OCI-LY1 (cell line): ENCODE data around the gene CPSF7.
A peak's percentile ranks its signal among the peaks of the same experiment; 100 is the strongest.
"Not testable (repeated sequence)": the region's sequence is repeated elsewhere in the genome, so short reads cannot be mapped to it uniquely, and the experiment has no call there.

Experiments used
- H2AFZ ChIP-seq: fragments of 200-600 bp; sonication (generic), shearing (Covaris generic); 2 replicates; pipeline ENCODE4 v1.6.0; 2014; ENCODE audit warnings: antibody characterized with exemption, mild to moderate bottlenecking, low read length
- H3F3A ChIP-seq: fragments of 200-600 bp; sonication (generic), shearing (Covaris generic); 2 replicates; pipeline ENCODE4 v1.6.0; 2014; ENCODE audit warnings: mild to moderate bottlenecking, antibody characterized with exemption, low read length, moderate library complexity; ENCODE audit not compliant: insufficient read depth
- H3K27ac ChIP-seq: fragments of 200-600 bp; sonication (generic); 2 replicates; pipeline ENCODE4 v1.5.1; 2014; ENCODE audit warnings: low read length, mixed run types, mild to moderate bottlenecking, low read depth; ENCODE audit not compliant: poor library complexity, severe bottlenecking
- H3K27me3 ChIP-seq: fragments of 200-600 bp; sonication (generic); 2 replicates; pipeline ENCODE4 v1.6.0; 2014; ENCODE audit warnings: antibody characterized with exemption, mild to moderate bottlenecking, low read length, moderate library complexity; ENCODE audit not compliant: insufficient read depth
- H3K36me3 ChIP-seq: fragments of 200-600 bp; sonication (generic); 2 replicates; pipeline ENCODE4 v1.6.1; 2014; ENCODE audit warnings: mild to moderate bottlenecking, antibody characterized with exemption, low read length, moderate library complexity, mixed read lengths; ENCODE audit not compliant: insufficient read depth
- H3K4me1 ChIP-seq: fragments of 200-600 bp; sonication (generic); 2 replicates; pipeline ENCODE4 v1.5.1; 2014; ENCODE audit warnings: mild to moderate bottlenecking, low read length, moderate library complexity; ENCODE audit not compliant: insufficient read depth, severe bottlenecking
- H3K4me2 ChIP-seq: fragments of 200-600 bp; sonication (generic), shearing (Covaris generic); 2 replicates; pipeline ENCODE4 v1.6.1; 2014; ENCODE audit warnings: low read length
- H3K4me3 ChIP-seq: fragments of 200-600 bp; sonication (generic); 2 replicates; pipeline ENCODE4 v1.5.1; 2014; ENCODE audit warnings: low read length, low read depth, mild to moderate bottlenecking, mixed read lengths; ENCODE audit not compliant: poor library complexity, severe bottlenecking
- H3K79me2 ChIP-seq: fragments of 200-600 bp; shearing (Covaris generic); 2 replicates; pipeline ENCODE4 v1.6.1; 2016; ENCODE audit warnings: mixed run types, low read length, mixed read lengths; ENCODE audit not compliant: insufficient read depth
- H3K9ac ChIP-seq: fragments of 200-600 bp; sonication (generic), shearing (Covaris generic); 2 replicates; pipeline ENCODE4 v1.6.1; 2014; ENCODE audit warnings: mild to moderate bottlenecking, low read length, mixed read lengths
- H3K9me2 ChIP-seq: fragments of 200-600 bp; sonication (generic), shearing (Covaris generic); 2 replicates; pipeline ENCODE4 v1.6.1; 2014; ENCODE audit warnings: low read depth, mild to moderate bottlenecking, low read length, mixed read lengths
- H3K9me3 ChIP-seq: fragments of 200-600 bp; shearing (Covaris generic); 2 replicates; pipeline ENCODE4 v1.6.1; 2014; ENCODE audit warnings: low read length, mixed read lengths
- H4K20me1 ChIP-seq: fragments of 200-600 bp; sonication (generic), shearing (Covaris generic); 2 replicates; pipeline ENCODE4 v1.6.0; 2016; ENCODE audit warnings: mild to moderate bottlenecking, low read length; ENCODE audit not compliant: insufficient read depth
- EZH2 ChIP-seq: fragments of 200-600 bp; sonication (generic), shearing (Covaris generic); IDR thresholded peaks from 2 replicates; pipeline ENCODE4 v1.8.0; 2017; ENCODE audit warnings: borderline replicate concordance, mixed run types, mild to moderate bottlenecking, antibody characterized with exemption, low read length, moderate library complexity, mixed read lengths
- TF ChIP-seq, protein P1 (sequence below): fragments of 200-600 bp; sonication (generic), shearing (Covaris generic); IDR thresholded peaks from 2 replicates; pipeline ENCODE4 v1.5.1; 2017; ENCODE audit warnings: mild to moderate bottlenecking, antibody characterized with exemption, low read length, moderate library complexity, mixed read lengths

CPSF7 gene

DNA sequence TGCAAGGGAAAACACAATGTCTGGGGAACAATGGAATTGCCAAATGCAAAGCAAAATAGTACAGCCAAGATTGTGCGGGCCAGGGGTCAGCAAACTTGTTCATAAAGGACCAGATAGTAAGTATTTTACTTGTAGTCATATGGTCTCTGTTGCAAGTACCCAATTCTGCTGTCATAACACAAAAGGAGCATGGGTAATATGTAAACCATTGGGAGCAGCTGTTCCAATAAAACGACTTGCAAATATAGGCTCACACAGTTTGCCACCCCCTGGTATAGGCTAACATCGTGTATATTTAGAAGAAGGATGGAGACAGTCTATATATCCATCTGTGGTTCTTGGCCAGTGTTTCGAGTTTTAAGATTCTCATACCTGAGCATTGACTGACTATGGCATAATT, 15.7 kb upstream of the CPSF7 start:
- TF ChIP-seq EZH2, result no peak
- TF ChIP-seq, protein P1, sequence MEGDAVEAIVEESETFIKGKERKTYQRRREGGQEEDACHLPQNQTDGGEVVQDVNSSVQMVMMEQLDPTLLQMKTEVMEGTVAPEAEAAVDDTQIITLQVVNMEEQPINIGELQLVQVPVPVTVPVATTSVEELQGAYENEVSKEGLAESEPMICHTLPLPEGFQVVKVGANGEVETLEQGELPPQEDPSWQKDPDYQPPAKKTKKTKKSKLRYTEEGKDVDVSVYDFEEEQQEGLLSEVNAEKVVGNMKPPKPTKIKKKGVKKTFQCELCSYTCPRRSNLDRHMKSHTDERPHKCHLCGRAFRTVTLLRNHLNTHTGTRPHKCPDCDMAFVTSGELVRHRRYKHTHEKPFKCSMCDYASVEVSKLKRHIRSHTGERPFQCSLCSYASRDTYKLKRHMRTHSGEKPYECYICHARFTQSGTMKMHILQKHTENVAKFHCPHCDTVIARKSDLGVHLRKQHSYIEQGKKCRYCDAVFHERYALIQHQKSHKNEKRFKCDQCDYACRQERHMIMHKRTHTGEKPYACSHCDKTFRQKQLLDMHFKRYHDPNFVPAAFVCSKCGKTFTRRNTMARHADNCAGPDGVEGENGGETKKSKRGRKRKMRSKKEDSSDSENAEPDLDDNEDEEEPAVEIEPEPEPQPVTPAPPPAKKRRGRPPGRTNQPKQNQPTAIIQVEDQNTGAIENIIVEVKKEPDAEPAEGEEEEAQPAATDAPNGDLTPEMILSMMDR, result no peak
- H3K9me2 ChIP-seq, result no peaks in the 10 kb centered on the region
- no peaks in the 10 kb centered on the region for H3K9me3 ChIP-seq
- H3K4me3 ChIP-seq, result no peak overlapping the region
- H4K20me1 ChIP-seq, result no peaks in the 10 kb centered on the region
- H3K9ac ChIP-seq, result no peak overlapping the region
- H2AFZ ChIP-seq, result no peak overlapping the region
- no peaks in the 10 kb centered on the region for H3K27me3 ChIP-seq
- H3K79me2 ChIP-seq, result no peaks in the 10 kb centered on the region; the same call in 1 of the 2 replicates
- no peaks in the 10 kb centered on the region for H3F3A ChIP-seq
- peak overlapping the region; percentile 10 for H3K27ac ChIP-seq
- peaks cover 89% of the 10 kb centered on the region for H3K36me3 ChIP-seq
- H3K4me1 ChIP-seq, result no peaks in the 10 kb centered on the region
- no peak overlapping the region for H3K4me2 ChIP-seq

DNA sequence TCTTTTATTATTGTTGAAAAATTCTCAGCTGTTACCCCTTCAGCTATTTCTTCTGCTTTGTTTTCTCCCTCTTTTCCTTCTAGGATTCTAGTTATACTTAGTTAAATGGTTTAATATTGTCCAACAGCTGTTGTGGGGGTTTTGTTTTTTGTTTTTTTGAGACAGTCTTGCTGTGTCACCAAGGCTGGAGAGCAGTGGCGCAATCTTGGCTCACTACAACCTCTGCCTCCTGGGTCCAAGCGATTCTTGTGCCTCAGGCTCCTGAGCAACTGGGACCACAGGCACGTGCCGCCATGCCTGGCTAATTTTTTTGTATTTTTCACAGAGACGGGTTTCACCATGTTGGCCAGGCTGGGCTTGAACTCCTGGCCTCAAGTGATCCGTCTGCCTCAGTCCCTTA, 12.8 kb upstream of the CPSF7 start:
- Histone ChIP-seq H3K9me2 (no peaks in the 10 kb centered on the region), H3K27ac (no peak overlapping the region), H2AFZ (no peak overlapping the region), H3F3A (no peaks in the 10 kb centered on the region), H4K20me1 (no peaks in the 10 kb centered on the region), H3K4me2 (no peak overlapping the region), H3K4me3 (no peak overlapping the region), H3K27me3 (no peaks in the 10 kb centered on the region), H3K4me1 (no peaks in the 10 kb centered on the region), H3K9ac (no peak overlapping the region), H3K79me2 (no peaks in the 10 kb centered on the region; the same call in 1 of the 2 replicates), H3K36me3 (peaks cover 92% of the 10 kb centered on the region), H3K9me3 (no peaks in the 10 kb centered on the region)
- no peak for TF ChIP-seq EZH2

DNA sequence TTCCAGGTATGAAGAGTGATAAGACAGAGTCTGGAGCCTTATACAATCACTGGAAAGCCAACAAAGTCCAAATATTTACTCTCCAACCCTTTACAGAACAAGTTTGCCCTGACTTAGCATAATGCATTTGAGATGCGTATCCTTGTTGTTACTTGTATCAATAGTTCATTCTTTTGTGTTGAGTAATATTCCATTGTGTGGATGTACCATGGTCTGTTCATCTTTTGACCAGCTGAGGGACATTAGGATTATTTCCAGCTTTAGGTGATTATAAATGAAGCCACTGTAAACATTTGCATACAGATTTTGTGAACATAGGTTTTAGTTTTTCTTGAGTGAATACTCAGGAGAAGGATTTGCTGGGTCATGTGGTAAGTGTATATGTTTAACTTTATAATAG, 9.8 kb upstream of the CPSF7 start:
- Histone ChIP-seq H2AFZ (no peak overlapping the region), H3K4me3 (no peak overlapping the region), H3K9me3 (no peaks in the 10 kb centered on the region), H3K4me2 (no peak overlapping the region), H3K27me3 (no peaks in the 10 kb centered on the region), H3F3A (0 out of 2 replicates have a peak, but pooled peaks cover 2% of the 10 kb centered on the region), H3K9me2 (no peaks in the 10 kb centered on the region), H3K36me3 (peaks cover 87% of the 10 kb centered on the region), H4K20me1 (no peaks in the 10 kb centered on the region), H3K79me2 (peaks cover 26% of the 10 kb centered on the region), H3K4me1 (no peaks in the 10 kb centered on the region), H3K27ac (no peak overlapping the region), H3K9ac (no peak overlapping the region)
- TF ChIP-seq, protein P1, result no peak
- no peak for TF ChIP-seq EZH2

DNA sequence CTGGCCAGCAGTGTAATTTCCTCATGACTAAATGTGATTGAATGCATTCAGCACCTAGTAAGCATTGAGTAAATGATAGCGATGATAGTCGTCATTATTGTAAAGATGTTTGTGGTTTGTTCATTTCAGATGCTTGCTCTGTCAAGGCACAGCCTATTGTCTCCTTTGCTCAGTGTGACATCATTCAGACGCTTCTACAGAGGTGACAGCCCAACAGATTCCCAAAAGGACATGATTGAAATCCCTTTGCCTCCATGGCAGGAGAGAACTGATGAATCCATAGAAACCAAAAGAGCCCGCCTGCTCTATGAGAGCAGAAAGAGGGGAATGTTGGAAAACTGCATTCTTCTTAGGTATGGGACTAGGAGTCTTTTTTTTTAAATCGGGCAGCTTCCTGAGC, 7.7 kb upstream of the CPSF7 start:
- peaks cover 45% of the 10 kb centered on the region for H3K79me2 ChIP-seq
- peaks cover 68% of the 10 kb centered on the region for H3K36me3 ChIP-seq
- no peaks in the 10 kb centered on the region for H3K9me2 ChIP-seq
- H3K27ac ChIP-seq, result no peak overlapping the region
- H3K9ac ChIP-seq, result no peak overlapping the region
- H2AFZ ChIP-seq, result no peak overlapping the region
- H3F3A ChIP-seq, result 0 out of 2 replicates have a peak, but pooled peaks cover 2% of the 10 kb centered on the region
- no peaks in the 10 kb centered on the region for H3K9me3 ChIP-seq
- H3K27me3 ChIP-seq, result no peaks in the 10 kb centered on the region
- no peak overlapping the region for H3K4me3 ChIP-seq
- no peaks in the 10 kb centered on the region for H4K20me1 ChIP-seq
- H3K4me1 ChIP-seq, result peaks cover under 1% of the 10 kb centered on the region
- H3K4me2 ChIP-seq, result no peak overlapping the region
- TF ChIP-seq, protein P1, result no peak
- TF ChIP-seq EZH2, result no peak

DNA sequence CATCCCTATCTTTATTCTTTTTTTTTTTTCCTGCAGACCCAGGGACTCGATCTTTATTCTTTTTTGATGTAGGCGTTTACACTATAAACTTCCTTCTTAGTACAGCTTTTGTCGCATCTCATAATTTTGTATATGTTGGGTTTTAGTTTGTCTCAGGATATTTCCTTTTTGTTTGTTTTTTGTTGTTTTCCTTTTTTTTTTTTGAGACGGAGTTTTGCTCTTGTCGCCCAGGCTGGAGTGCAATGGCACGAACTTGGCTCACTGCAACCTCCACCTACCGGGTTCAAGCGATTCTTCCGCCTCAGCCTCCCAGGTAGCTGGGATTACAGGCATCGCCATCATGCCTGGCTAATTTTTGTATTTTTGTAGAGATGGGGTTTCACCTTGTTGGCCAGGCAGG, 1.1 kb upstream of the CPSF7 start:
- Histone ChIP-seq H3K4me2 (peak overlapping the region; percentile 69), H3K9ac (peak overlapping the region; percentile 88), H3K79me2 (peaks cover 71% of the 10 kb centered on the region), H3K36me3 (peaks cover 36% of the 10 kb centered on the region), H3K4me1 (peaks cover 31% of the 10 kb centered on the region), H3K4me3 (peak overlapping the region; percentile 82)
- H4K20me1 ChIP-seq, H3K27ac ChIP-seq, H3F3A ChIP-seq, H2AFZ ChIP-seq, H3K9me2 ChIP-seq, H3K27me3 ChIP-seq, H3K9me3 ChIP-seq: not testable (repeated sequence)
